Activated effector memory CD4-positive, alpha-beta T cell treated with Interleukin-2 at 50 U/mL for 16 hours (primary cell): Measurements from ENCODE around the gene SYT9.
"Not testable (repeated sequence)": the region's sequence is repeated elsewhere in the genome, so short reads cannot be mapped to it uniquely, and the experiment has no call there.

ENCODE experiments used
- DNase-seq: peaks from one replicate; pipeline ENCODE4 v3.0.0-alpha.2; 2020

SYT9 gene

DNA sequence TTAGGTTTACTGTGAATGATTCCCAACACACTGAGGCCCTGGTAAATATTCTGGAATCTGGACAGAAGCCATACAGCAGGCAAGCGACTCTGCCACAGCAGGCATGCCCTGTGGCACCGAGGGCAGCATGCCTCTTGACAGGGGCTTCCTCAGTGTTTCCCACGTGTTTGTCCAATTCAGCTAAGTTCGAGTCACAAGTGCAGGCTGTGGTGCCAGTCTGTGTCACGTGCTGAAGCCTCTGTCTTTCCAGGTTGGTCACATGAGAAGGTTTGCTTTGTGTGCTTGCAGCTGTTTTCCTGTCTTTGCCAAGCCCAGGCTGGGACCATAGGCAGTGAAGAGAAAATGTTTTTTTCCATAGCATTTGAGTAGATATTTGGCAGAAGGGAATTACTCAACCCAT is 259.7 kb downstream of the SYT9 start:
- no peak for DNase-seq

GRCh38 chr11:7512525-7513233 is 261.0 kb downstream of the SYT9 start:
- no peak for DNase-seq

GRCh38 chr11:7513234-7514098 is 261.8 kb downstream of the SYT9 start, which contains the start of gene PPFIBP2:
Gene PPFIBP2, plus strand, starts transcription at chr11:7513999. Its CDS starts 35,477 bp downstream, at chr11:7549476.
- peak; percentile 82 for DNase-seq

DNA sequence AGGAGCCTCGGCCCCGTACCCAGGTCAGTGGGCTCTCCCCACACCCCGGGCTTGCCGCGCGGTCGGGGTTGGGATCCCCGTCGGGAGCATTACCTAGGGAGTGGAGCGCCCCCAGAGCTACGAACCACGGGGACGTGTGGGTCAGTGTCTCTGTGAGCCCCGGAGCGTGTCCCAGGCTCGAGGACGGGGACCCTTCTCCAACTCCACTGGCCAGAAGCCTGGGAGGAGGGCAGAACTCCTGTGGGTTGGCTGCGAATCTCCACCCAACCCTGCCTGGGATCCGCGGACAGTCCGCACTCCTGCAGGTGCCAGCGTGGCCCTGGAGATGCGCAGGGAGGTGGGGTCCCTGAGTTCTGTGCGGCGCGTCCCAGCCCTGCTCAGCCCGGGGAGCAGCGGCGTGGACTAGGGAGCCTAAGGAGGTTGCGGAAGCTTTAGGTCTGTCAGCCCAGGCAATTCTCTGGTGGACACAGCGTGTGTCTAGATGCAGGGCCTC is 262.4 kb downstream of the SYT9 start:
- DNase-seq, result peak; percentile 7

DNA sequence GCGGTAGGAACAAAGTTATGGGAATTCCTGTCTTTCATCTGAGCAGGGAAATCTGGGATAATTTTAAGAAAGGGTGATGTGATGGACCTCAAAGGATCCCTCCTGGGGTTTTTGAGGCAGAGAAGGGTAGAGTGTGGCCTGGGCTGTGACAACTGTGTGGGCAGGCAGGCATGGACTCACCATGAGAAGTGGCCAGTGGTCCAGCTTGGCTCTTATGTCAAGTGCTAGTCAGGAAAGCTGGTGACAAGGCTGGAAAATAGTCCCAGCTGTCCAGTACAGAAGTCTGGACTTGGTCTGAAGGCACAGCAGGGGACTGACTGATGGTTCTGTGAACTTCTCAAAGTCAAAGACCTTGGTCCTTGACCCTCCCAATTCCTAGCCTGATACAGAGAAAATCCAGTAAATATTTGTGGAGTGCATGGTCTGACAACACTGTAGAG is 263.8 kb downstream of the SYT9 start:
- DNase-seq, result no peak

DNA sequence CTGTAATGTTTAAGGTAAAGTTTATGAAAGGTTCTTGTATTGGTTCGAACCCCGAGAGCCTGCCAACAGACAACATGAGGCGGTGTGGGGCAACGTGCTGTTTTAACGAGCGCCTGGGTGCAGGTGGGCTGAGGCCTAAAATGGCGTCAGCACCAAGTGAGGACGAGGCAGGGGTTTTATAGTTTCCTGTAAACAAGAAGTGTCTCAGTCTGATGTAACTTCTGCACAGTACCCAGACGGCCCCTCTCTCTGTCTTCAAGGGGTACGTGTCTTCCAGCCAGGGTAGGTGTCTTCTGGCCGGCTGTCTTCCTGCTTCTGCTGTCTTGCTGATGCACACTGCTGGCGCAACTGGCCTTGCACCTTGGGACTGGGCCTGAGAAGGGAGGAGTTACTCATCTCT is 264.8 kb downstream of the SYT9 start:
- DNase-seq, result no peak

DNA sequence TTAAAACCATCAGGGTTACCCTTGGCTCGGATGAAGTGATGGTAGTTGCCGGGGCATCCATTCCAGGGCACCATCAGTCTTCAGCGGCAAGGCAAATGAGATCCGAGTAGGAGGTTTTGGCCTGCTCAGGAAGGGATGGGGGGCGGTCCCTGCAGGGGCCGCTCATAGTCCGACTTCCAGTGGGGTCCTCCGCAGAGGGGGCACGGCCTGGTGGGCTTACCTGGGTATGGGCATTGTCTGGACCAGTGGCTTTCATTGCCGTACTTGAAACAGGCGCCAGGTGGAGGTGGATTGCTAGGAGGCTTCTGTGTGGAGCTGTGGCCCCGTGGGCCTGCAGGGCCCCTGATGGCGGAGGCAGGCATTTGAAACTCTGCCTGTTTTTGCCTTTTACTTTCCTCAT is 266.0 kb downstream of the SYT9 start:
- DNase-seq, result not testable (repeated sequence)
